NCI-H446 (cell line): ENCODE measurements around the gene SIK1.
"Not testable (repeated sequence)": the region's sequence is repeated elsewhere in the genome, so short reads cannot be mapped to it uniquely, and the experiment has no call there.

Source experiments
- DNase-seq, 2 experiments: peaks; one replicate each; lab custom pipeline; 2025; lab: John Stamatoyannopoulos, UW

Gene SIK1

GRCh38 chr21:43426404-43427241 is at the start of gene SIK1:
Gene SIK1 (minus strand): TSS chr21:43427131. CDS start chr21:43426178, 953 bp downstream.
- not testable (repeated sequence) for DNase-seq

- DNase-seq, result not testable (repeated sequence)
Measured at GRCh38 chr21:43471597-43472242, 44.8 kb upstream of the SIK1 start.

GRCh38 chr21:43469719-43470458 is 43.0 kb upstream of the SIK1 start:
- not testable (repeated sequence) for DNase-seq

GRCh38 chr21:43467785-43468184 is 40.9 kb upstream of the SIK1 start:
- DNase-seq, result no peak

GRCh38 chr21:43465159-43465558 is 38.2 kb upstream of the SIK1 start:
- DNase-seq, result not testable (repeated sequence)

- DNase-seq, result not testable (repeated sequence)
Measured at GRCh38 chr21:43463498-43464261, 36.7 kb upstream of the SIK1 start.

- not testable (repeated sequence) for DNase-seq
Measured at GRCh38 chr21:43462932-43463331, 36.0 kb upstream of the SIK1 start.

- not testable (repeated sequence) for DNase-seq
Measured at GRCh38 chr21:43460475-43460874, 33.5 kb upstream of the SIK1 start.

- DNase-seq, result not testable (repeated sequence)
Measured at GRCh38 chr21:43458995-43459394, 32.1 kb upstream of the SIK1 start.

GRCh38 chr21:43456616-43457314 is 29.8 kb upstream of the SIK1 start:
- DNase-seq, result not testable (repeated sequence)

- DNase-seq, result not testable (repeated sequence)
Measured at GRCh38 chr21:43455717-43456116, 28.8 kb upstream of the SIK1 start.

GRCh38 chr21:43454176-43454575 is 27.2 kb upstream of the SIK1 start:
- DNase-seq, result not testable (repeated sequence)

GRCh38 chr21:43451850-43452249 is 24.9 kb upstream of the SIK1 start:
- DNase-seq, result not testable (repeated sequence)

- not testable (repeated sequence) for DNase-seq
Measured at GRCh38 chr21:43450287-43450686, 23.4 kb upstream of the SIK1 start.

GRCh38 chr21:43447353-43447977 is 20.5 kb upstream of the SIK1 start:
- not testable (repeated sequence) for DNase-seq

- not testable (repeated sequence) for DNase-seq
Measured at GRCh38 chr21:43446277-43446932, 19.5 kb upstream of the SIK1 start.

- not testable (repeated sequence) for DNase-seq
Measured at GRCh38 chr21:43444524-43444923, 17.6 kb upstream of the SIK1 start.

- not testable (repeated sequence) for DNase-seq
Measured at GRCh38 chr21:43442571-43442970, 15.6 kb upstream of the SIK1 start.

- not testable (repeated sequence) for DNase-seq
Measured at GRCh38 chr21:43440835-43441727, 14.2 kb upstream of the SIK1 start.
